OCI-LY1 (cell line): ENCODE data around the gene LTO1.
A peak's percentile ranks its signal among the peaks of the same experiment; 100 is the strongest.

ENCODE experiments used
- H2AFZ ChIP-seq: fragments of 200-600 bp; sonication (generic), shearing (Covaris generic); 2 replicates; pipeline ENCODE4 v1.6.0; 2014; ENCODE audit warnings: antibody characterized with exemption, mild to moderate bottlenecking, low read length
- H3F3A ChIP-seq: fragments of 200-600 bp; sonication (generic), shearing (Covaris generic); 2 replicates; pipeline ENCODE4 v1.6.0; 2014; ENCODE audit warnings: mild to moderate bottlenecking, antibody characterized with exemption, low read length, moderate library complexity; ENCODE audit not compliant: insufficient read depth
- H3K27ac ChIP-seq: fragments of 200-600 bp; sonication (generic); 2 replicates; pipeline ENCODE4 v1.5.1; 2014; ENCODE audit warnings: low read length, mixed run types, mild to moderate bottlenecking, low read depth; ENCODE audit not compliant: poor library complexity, severe bottlenecking
- H3K27me3 ChIP-seq: fragments of 200-600 bp; sonication (generic); 2 replicates; pipeline ENCODE4 v1.6.0; 2014; ENCODE audit warnings: antibody characterized with exemption, mild to moderate bottlenecking, low read length, moderate library complexity; ENCODE audit not compliant: insufficient read depth
- H3K36me3 ChIP-seq: fragments of 200-600 bp; sonication (generic); 2 replicates; pipeline ENCODE4 v1.6.1; 2014; ENCODE audit warnings: mild to moderate bottlenecking, antibody characterized with exemption, low read length, moderate library complexity, mixed read lengths; ENCODE audit not compliant: insufficient read depth
- H3K4me1 ChIP-seq: fragments of 200-600 bp; sonication (generic); 2 replicates; pipeline ENCODE4 v1.5.1; 2014; ENCODE audit warnings: mild to moderate bottlenecking, low read length, moderate library complexity; ENCODE audit not compliant: insufficient read depth, severe bottlenecking
- H3K4me2 ChIP-seq: fragments of 200-600 bp; sonication (generic), shearing (Covaris generic); 2 replicates; pipeline ENCODE4 v1.6.1; 2014; ENCODE audit warnings: low read length
- H3K4me3 ChIP-seq: fragments of 200-600 bp; sonication (generic); 2 replicates; pipeline ENCODE4 v1.5.1; 2014; ENCODE audit warnings: low read length, low read depth, mild to moderate bottlenecking, mixed read lengths; ENCODE audit not compliant: poor library complexity, severe bottlenecking
- H3K79me2 ChIP-seq: fragments of 200-600 bp; shearing (Covaris generic); 2 replicates; pipeline ENCODE4 v1.6.1; 2016; ENCODE audit warnings: mixed run types, low read length, mixed read lengths; ENCODE audit not compliant: insufficient read depth
- H3K9ac ChIP-seq: fragments of 200-600 bp; sonication (generic), shearing (Covaris generic); 2 replicates; pipeline ENCODE4 v1.6.1; 2014; ENCODE audit warnings: mild to moderate bottlenecking, low read length, mixed read lengths
- H3K9me2 ChIP-seq: fragments of 200-600 bp; sonication (generic), shearing (Covaris generic); 2 replicates; pipeline ENCODE4 v1.6.1; 2014; ENCODE audit warnings: low read depth, mild to moderate bottlenecking, low read length, mixed read lengths
- H3K9me3 ChIP-seq: fragments of 200-600 bp; shearing (Covaris generic); 2 replicates; pipeline ENCODE4 v1.6.1; 2014; ENCODE audit warnings: low read length, mixed read lengths
- H4K20me1 ChIP-seq: fragments of 200-600 bp; sonication (generic), shearing (Covaris generic); 2 replicates; pipeline ENCODE4 v1.6.0; 2016; ENCODE audit warnings: mild to moderate bottlenecking, low read length; ENCODE audit not compliant: insufficient read depth
- EZH2 ChIP-seq: fragments of 200-600 bp; sonication (generic), shearing (Covaris generic); IDR thresholded peaks from 2 replicates; pipeline ENCODE4 v1.8.0; 2017; ENCODE audit warnings: borderline replicate concordance, mixed run types, mild to moderate bottlenecking, antibody characterized with exemption, low read length, moderate library complexity, mixed read lengths
- TF ChIP-seq, protein P1 (sequence below): fragments of 200-600 bp; sonication (generic), shearing (Covaris generic); IDR thresholded peaks from 2 replicates; pipeline ENCODE4 v1.5.1; 2017; ENCODE audit warnings: mild to moderate bottlenecking, antibody characterized with exemption, low read length, moderate library complexity, mixed read lengths

LTO1 gene

DNA sequence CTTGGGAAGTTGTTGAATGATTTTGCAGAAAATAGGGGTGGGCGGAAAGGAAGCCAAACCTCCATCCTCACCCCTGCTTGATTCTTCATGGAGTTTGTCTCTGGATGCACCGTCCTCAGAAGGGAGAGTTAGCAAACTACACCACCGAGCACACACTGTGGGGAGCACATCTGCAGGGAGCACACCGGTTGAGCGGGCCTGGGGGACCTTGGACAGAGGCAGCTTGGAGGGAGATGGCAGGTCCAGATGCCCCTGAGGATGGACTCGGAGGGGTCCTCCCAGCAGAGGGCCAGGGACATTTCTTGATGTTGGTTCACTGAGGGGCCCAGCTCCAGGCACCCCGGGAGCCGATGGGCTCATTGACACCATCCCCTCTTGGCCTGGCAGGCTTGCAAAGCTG, 43.8 kb upstream of the LTO1 start:
- Histone ChIP-seq H3F3A (no peaks in the 10 kb centered on the region), H3K27ac (no peak overlapping the region), H3K4me2 (no peak overlapping the region), H3K9me3 (no peaks in the 10 kb centered on the region), H3K9me2 (no peaks in the 10 kb centered on the region), H3K27me3 (peaks cover 5% of the 10 kb centered on the region), H3K4me3 (no peak overlapping the region), H3K9ac (no peak overlapping the region), H4K20me1 (no peaks in the 10 kb centered on the region), H3K36me3 (no peaks in the 10 kb centered on the region), H3K4me1 (no peaks in the 10 kb centered on the region), H2AFZ (no peak overlapping the region), H3K79me2 (no peaks in the 10 kb centered on the region)
- TF ChIP-seq, protein P1, sequence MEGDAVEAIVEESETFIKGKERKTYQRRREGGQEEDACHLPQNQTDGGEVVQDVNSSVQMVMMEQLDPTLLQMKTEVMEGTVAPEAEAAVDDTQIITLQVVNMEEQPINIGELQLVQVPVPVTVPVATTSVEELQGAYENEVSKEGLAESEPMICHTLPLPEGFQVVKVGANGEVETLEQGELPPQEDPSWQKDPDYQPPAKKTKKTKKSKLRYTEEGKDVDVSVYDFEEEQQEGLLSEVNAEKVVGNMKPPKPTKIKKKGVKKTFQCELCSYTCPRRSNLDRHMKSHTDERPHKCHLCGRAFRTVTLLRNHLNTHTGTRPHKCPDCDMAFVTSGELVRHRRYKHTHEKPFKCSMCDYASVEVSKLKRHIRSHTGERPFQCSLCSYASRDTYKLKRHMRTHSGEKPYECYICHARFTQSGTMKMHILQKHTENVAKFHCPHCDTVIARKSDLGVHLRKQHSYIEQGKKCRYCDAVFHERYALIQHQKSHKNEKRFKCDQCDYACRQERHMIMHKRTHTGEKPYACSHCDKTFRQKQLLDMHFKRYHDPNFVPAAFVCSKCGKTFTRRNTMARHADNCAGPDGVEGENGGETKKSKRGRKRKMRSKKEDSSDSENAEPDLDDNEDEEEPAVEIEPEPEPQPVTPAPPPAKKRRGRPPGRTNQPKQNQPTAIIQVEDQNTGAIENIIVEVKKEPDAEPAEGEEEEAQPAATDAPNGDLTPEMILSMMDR = no peak
- TF ChIP-seq EZH2 = no peak

DNA sequence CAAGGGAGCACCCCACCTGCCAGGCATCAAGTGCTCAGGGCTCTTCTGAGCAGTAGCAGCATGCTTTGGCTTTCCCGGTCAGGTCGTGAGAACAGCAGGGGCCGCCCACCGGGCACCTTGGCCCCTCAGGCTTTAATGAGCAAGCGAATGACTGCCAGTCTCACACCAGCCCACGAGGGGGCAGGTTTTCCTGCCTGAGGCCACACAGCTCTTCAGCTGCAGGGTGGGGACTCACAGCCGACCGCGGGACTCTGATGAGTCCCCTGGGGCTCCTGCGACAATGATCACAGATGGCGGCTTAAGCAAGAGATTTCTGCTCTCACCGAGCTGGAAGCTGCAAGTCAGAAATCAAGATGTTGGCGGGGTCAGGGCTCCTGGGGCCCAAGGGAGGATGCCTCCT, 43.0 kb upstream of the LTO1 start:
- Histone ChIP-seq H3K4me3 (no peak overlapping the region), H3K27me3 (peaks cover 5% of the 10 kb centered on the region), H2AFZ (no peak overlapping the region)

DNA sequence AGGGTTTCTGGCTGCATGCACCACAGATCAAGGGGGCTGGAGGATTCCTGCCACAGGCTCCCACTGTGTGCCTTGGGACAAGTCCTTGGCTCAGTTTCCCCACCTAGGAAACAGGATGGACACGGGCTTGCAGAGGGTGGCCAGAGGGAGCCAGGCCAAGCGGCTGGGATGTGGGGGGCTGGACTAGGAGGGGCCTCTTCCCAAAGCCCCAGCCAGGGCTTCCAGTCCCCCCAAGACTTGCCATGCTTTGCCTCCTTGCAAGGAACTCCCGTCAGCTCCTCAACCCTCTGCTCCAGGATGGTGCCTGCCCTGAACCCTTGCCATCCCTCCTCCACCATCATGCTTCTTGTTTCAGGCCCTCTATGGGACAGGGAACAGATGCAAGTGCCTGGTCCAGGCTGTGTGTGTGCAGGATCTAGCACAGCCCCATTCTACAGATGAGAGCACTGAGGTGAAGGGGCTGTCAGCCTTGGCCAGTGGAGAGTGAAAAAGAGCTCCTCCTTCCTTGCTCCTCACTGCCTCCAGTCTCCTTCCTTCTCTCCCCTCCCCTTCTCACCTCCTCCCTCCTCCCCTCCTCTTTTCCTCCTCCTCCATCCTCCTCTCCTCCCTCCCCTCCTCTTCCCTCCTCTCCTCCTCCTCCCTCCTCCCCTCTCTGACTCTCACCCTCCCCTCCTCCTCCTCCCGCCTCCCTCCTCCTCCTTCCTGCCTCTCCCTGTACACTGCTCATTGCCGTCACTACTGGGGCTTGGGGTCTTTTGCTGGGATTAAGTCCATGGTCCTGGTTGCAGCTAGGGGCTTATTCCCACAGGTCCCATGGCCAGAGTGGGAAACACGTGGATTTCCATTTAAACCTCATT, 42.0 kb upstream of the LTO1 start:
- no peak overlapping the region for H3K4me3 ChIP-seq
- no peaks in the 10 kb centered on the region for H3K79me2 ChIP-seq
- no peaks in the 10 kb centered on the region for H4K20me1 ChIP-seq
- H3K27me3 ChIP-seq = peaks cover 5% of the 10 kb centered on the region
- no peaks in the 10 kb centered on the region for H3K9me2 ChIP-seq
- no peaks in the 10 kb centered on the region for H3F3A ChIP-seq
- no peaks in the 10 kb centered on the region for H3K36me3 ChIP-seq
- H2AFZ ChIP-seq = no peak overlapping the region
- H3K9ac ChIP-seq = no peak overlapping the region
- H3K9me3 ChIP-seq = no peaks in the 10 kb centered on the region
- no peak overlapping the region for H3K27ac ChIP-seq
- TF ChIP-seq EZH2 = no peak
- TF ChIP-seq, protein P1 = no peak
- peaks cover 2% of the 10 kb centered on the region for H3K4me1 ChIP-seq
- no peak overlapping the region for H3K4me2 ChIP-seq

More for the DNA sequence above, 43.0 kb upstream of the LTO1 start:
- no peak overlapping the region for H3K9ac ChIP-seq
- no peaks in the 10 kb centered on the region for H3K79me2 ChIP-seq
- TF ChIP-seq, protein P1 = peak; percentile 69
- TF ChIP-seq EZH2 = no peak
- H3K27ac ChIP-seq = no peak overlapping the region
- H3K9me2 ChIP-seq = no peaks in the 10 kb centered on the region
- H3K4me2 ChIP-seq = no peak overlapping the region
- H4K20me1 ChIP-seq = no peaks in the 10 kb centered on the region
- no peaks in the 10 kb centered on the region for H3K9me3 ChIP-seq
- H3K36me3 ChIP-seq = no peaks in the 10 kb centered on the region
- H3F3A ChIP-seq = no peaks in the 10 kb centered on the region
- H3K4me1 ChIP-seq = no peaks in the 10 kb centered on the region
